H1 (cell line): ENCODE data around the gene TEX54. TPM values are rescaled to one million over a fixed set of nuclear protein-coding genes. Genes with fewer than 3 reads are reported as not detected.

Source experiments
- ATF2 ChIP-seq: IDR thresholded peaks from 2 replicates; pipeline ENCODE4 v1.6.1; 2012; ENCODE audit warnings: low read length, inconsistent platforms
- CBX5 ChIP-seq: fragments of 300-800, 300-1000 bp; sonication (generic); IDR thresholded peaks from 2 replicates; pipeline ENCODE4 v1.7.1; 2016; ENCODE audit warnings: antibody characterized with exemption, low read length, low read depth
- CHD1 ChIP-seq: IDR thresholded peaks from 2 replicates; pipeline ENCODE4 v1.6.1; 2012; ENCODE audit warnings: low read depth, low read length, improper control_type of control experiment
- HDAC2 ChIP-seq, 2 experiments: fragments of 300-600 bp in 1 of 2; sonication (generic) in 1 of 2; IDR thresholded peaks; 2 replicates each; pipeline ENCODE4 v1.6.1; 2011 to 2012; ENCODE audit warnings: low read depth in 2 of 2, low read length in 2 of 2, mild to moderate bottlenecking in 2 of 2, moderate library complexity in 2 of 2, borderline replicate concordance in 1 of 2, inconsistent platforms in 1 of 2
- JUND ChIP-seq: IDR thresholded peaks from 2 replicates; pipeline ENCODE4 v1.6.1; 2011; ENCODE audit warnings: mild to moderate bottlenecking, improper control_type of control experiment, low read length
- KDM4A ChIP-seq: IDR thresholded peaks from one replicate; pipeline ENCODE4 v1.7.1; 2012; ENCODE audit warnings: low read depth, mild to moderate bottlenecking, moderate library complexity, low read length, inconsistent platforms; ENCODE audit not compliant: severe bottlenecking
- MAFK ChIP-seq: IDR thresholded peaks from 2 replicates; pipeline ENCODE4 v1.6.1; 2012; ENCODE audit warnings: low read depth, mild to moderate bottlenecking, improper control_type of control experiment, low read length
- SIN3A ChIP-seq, 2 experiments: IDR thresholded peaks in 1 of 2; conservative IDR thresholded peaks in 1 of 2; 2 replicates each; pipeline ENCODE4 v1.6.1; 2011 to 2012; ENCODE audit warnings: low read length in 2 of 2, improper control_type of control experiment in 1 of 2, low read depth in 1 of 2, mild to moderate bottlenecking in 1 of 2
- SIRT6 ChIP-seq: IDR thresholded peaks from one replicate; pipeline ENCODE4 v1.7.1; 2012; ENCODE audit warnings: low read length, inconsistent platforms
- TAF7 ChIP-seq: optimal IDR thresholded peaks from 2 replicates; pipeline ENCODE3; 2011; ENCODE audit warnings: low read depth, mild to moderate bottlenecking, inconsistent platforms, low read length, moderate library complexity, borderline replicate concordance
- TBP ChIP-seq: IDR thresholded peaks from 2 replicates; pipeline ENCODE4 v1.6.1; 2011; ENCODE audit warnings: low read depth, low read length, improper control_type of control experiment
- USF2 ChIP-seq: IDR thresholded peaks from 2 replicates; pipeline ENCODE4 v1.6.1; 2011; ENCODE audit warnings: low read length, improper control_type of control experiment
- polyA plus RNA-seq, 7 experiments: library from polyadenylated mRNA; depleted of rRNA in 3 of 7; stranded (reverse) in 5 of 7; unstranded in 2 of 7; fragments of >200 nt in 5 of 7; fragments of 200-250 nt in 2 of 7; gene quantifications; 1 replicate in 5 of 7; 2 replicates in 1 of 7; 4 replicates in 1 of 7; pipeline versions ENCODE4 v1.2.1 to v1.2.3, GENCODE V29; 2011 to 2013; ENCODE audit warnings: missing spikeins in 2 of 7, mixed read lengths in 2 of 7
- total RNA-seq: library from RNA; stranded (reverse); fragmentation: NEBNext Ultra II Directional; extraction: Animal tissue kit (Norgen Biotek cat#: 25700); gene quantifications from 2 replicates; pipeline ENCODE4 v1.2.1, GENCODE V29; 2021

The TEX54 gene
- total and polyA plus RNA-seq, 2 of the 8 experiments (the other 6 are each of a cell fraction or from before 2014, with no cell fraction given): 1.2 TPM; not detected in 1

- TF ChIP-seq CBX5 (no peak), JUND (no peak), CHD1 (no peak), HDAC2 (IDR thresholded peaks at IDR 0.05; ENCODE audit: borderline replicate concordance in 1 of 2, low read depth in 2 of 2, low read length in 2 of 2) (0 out of 4 replicates have a peak, but pooled peaks of 1 of the 2 experiments have one; percentile 17), SIRT6 (no peak), SIN3A (conservative IDR thresholded peaks at IDR 0.05 in 1 of 2, IDR thresholded peaks at IDR 0.05 in 1 of 2; ENCODE audit: low read depth in 1 of 2, low read length in 2 of 2) (peak; percentile 78 to 82; a peak in 2 of 4 replicates), ATF2 (no peak), USF2 (peak; percentile 45; the same call in 1 of the 2 replicates), KDM4A (peak; percentile 13), TBP (peak; percentile 93), MAFK (no peak), TAF7 (peak; percentile 67)
Measured at GRCh38 chr11:62831520-62832335, 913 bp downstream of the TEX54 start, which contains the start of gene STX5 (continued).
